Measurements from ENCODE around the gene EIF2B1. TPM values are rescaled to one million over a fixed set of nuclear protein-coding genes. Genes with fewer than 3 reads are reported as not detected.

Gene EIF2B1
- total RNA-seq, 2 donors from 2014 or later: 37.3 to 55.4 TPM

- DNase-seq: no peak
- H3K4me1 ChIP-seq: no peaks in the 10 kb centered on the region
- H3K9ac ChIP-seq (ENCODE audit: low read depth in 2 of 2, low read length in 2 of 2): peak overlapping the region in 1 of 2 donors; percentile 79
- no peak for TF ChIP-seq CTCF (IDR thresholded peaks at IDR 0.05)
- H3K9me3 ChIP-seq: no peaks in the 10 kb centered on the region
- intact Hi-C loops (cut with DNase I): no loop called here
- H3K36me3 ChIP-seq: no peaks in the 10 kb centered on the region
- H3K4me3 ChIP-seq: peak overlapping the region; percentile 92
- H3K27me3 ChIP-seq: no peaks in the 10 kb centered on the region
- no peak overlapping the region for H3K27ac ChIP-seq
Observed at GRCh38 chr12:123671876-123672275, 38.4 kb upstream of the EIF2B1 start.

GRCh38 chr12:123670882-123671728 lies 37.6 kb upstream of the EIF2B1 start, which contains the start of gene TCTN2:
Gene TCTN2, plus strand, starts transcription at chr12:123671113. Its CDS starts 128 bp downstream, at chr12:123671241.
- Histone ChIP-seq H3K4me3 (peak within 1 kb of the TSS; percentile 92), H3K9me3 (no peaks in the 10 kb centered on the region), H3K27me3 (no peaks in the 10 kb centered on the region), H3K36me3 (no peaks in the 10 kb centered on the region), H3K9ac (ENCODE audit: low read depth in 2 of 2, low read length in 2 of 2) (peak within 1 kb of the TSS; percentile 70 to 79), H3K27ac (no peak within 1 kb of the TSS), H3K4me1 (no peaks in the 10 kb centered on the region)
- peak; percentile 96 for DNase-seq
- intact Hi-C loops (cut with DNase I): no loop called here
- TF ChIP-seq CTCF (IDR thresholded peaks at IDR 0.05): no peak

GRCh38 chr12:123667771-123668170 lies 34.3 kb upstream of the EIF2B1 start:
- Histone ChIP-seq H3K4me3 (no peak overlapping the region), H3K36me3 (no peaks in the 10 kb centered on the region), H3K4me1 (no peaks in the 10 kb centered on the region), H3K9me3 (no peaks in the 10 kb centered on the region), H3K27ac (no peak overlapping the region), H3K27me3 (no peaks in the 10 kb centered on the region), H3K9ac (ENCODE audit: low read depth in 2 of 2, low read length in 2 of 2) (no peak overlapping the region)
- DNase-seq: no peak
- intact Hi-C loops (cut with DNase I): no loop called here
- TF ChIP-seq CTCF (IDR thresholded peaks at IDR 0.05): no peak

- Histone ChIP-seq H3K27me3 (no peaks in the 10 kb centered on the region), H3K27ac (no peak overlapping the region), H3K36me3 (no peaks in the 10 kb centered on the region), H3K9ac (ENCODE audit: low read depth in 2 of 2, low read length in 2 of 2) (no peak overlapping the region), H3K9me3 (no peaks in the 10 kb centered on the region), H3K4me3 (no peak overlapping the region), H3K4me1 (no peaks in the 10 kb centered on the region)
- intact Hi-C loops (cut with DNase I): no loop called here
- no peak for TF ChIP-seq CTCF (IDR thresholded peaks at IDR 0.05)
- no peak for DNase-seq
Observed at GRCh38 chr12:123659996-123660727, 26.7 kb upstream of the EIF2B1 start.

- Histone ChIP-seq H3K4me3 (no peak overlapping the region), H3K4me1 (no peaks in the 10 kb centered on the region), H3K9me3 (no peaks in the 10 kb centered on the region), H3K27ac (no peak overlapping the region), H3K36me3 (no peaks in the 10 kb centered on the region), H3K9ac (ENCODE audit: low read depth in 2 of 2, low read length in 2 of 2) (no peak overlapping the region), H3K27me3 (no peaks in the 10 kb centered on the region)
- no peak for TF ChIP-seq CTCF (IDR thresholded peaks at IDR 0.05)
- intact Hi-C loops (cut with DNase I): no loop called here
- DNase-seq: no peak
Observed at GRCh38 chr12:123657211-123657610, 23.7 kb upstream of the EIF2B1 start.

Measured in colonic mucosa (tissue), 4 donors.